HG03103 (cell line): ENCODE measurements around the gene OR6K6.

Experiments used
- ATAC-seq: cut with Tn5 transposase; IDR thresholded peaks from one replicate; pipeline ENCODE4 v1.9.1; 2021; ENCODE audit warnings: low read depth; ENCODE audit not compliant: unreplicated experiment

The OR6K6 gene

DNA sequence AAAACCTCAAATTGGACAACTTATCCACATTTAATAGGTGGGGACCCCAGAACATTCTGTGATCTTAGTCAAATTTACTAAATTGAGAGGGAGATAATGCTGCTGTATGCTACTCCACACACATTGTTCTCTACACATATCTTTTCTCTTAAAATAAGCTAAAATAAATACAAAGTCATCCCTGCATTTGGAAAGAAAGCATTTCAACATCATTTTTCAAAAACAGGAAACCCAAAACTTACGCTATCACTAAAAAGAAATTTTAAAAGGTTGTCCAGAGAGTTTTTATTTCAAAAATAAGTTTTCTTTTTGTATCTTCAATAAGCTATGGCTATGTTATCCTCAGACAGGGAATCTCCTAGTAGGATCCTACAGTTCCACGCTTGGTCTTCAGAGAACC is 46.0 kb downstream of the OR6K6 start:
- ATAC-seq, result no peak

- ATAC-seq, result no peak
These were observed 46.9 kb downstream of the OR6K6 start for GRCh38 chr1:158801396-158801795.

GRCh38 chr1:158803678-158804077 is 49.2 kb downstream of the OR6K6 start:
- ATAC-seq, result no peak
